ENCODE data around the gene PXDN. TPM values are rescaled to one million over a fixed set of nuclear protein-coding genes. Genes with fewer than 3 reads are reported as not detected.

PXDN gene
- total and polyA plus RNA-seq, 9 of the 15 experiments (the other 6 are each of a cell fraction or from before 2014, with no cell fraction given): 0.49 TPM; not detected in 8

DNA sequence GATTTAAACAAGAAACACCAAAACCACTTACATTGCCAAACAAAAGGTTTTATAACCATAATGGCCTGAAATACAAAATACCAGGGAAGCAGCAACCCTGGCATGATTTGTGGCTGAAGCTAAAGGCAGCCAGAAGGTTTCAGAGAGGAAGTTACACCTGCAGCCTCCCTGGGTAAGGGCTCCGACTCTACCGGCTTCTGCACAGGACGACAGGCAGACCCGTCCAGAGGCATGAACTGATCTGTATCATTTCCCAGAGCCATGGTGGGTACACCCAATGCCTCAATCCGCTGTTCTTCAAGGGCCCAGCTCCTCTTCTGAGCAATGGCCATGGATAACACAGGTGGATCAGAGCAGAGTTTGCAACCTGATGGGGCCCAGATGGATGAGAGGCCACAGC, 71.6 kb downstream of the PXDN start (continued):
- TF ChIP-seq, protein P1, sequence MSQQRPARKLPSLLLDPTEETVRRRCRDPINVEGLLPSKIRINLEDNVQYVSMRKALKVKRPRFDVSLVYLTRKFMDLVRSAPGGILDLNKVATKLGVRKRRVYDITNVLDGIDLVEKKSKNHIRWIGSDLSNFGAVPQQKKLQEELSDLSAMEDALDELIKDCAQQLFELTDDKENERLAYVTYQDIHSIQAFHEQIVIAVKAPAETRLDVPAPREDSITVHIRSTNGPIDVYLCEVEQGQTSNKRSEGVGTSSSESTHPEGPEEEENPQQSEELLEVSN (IDR thresholded peaks at IDR 0.05; ENCODE audit: borderline replicate concordance in 1 of 2, extremely low read depth in 1 of 2, insufficient read depth in 1 of 2, insufficient read length in 1 of 2, low read depth in 1 of 2, low read length in 1 of 2, poor library complexity in 1 of 2, severe bottlenecking in 1 of 2): no peak
- TF ChIP-seq, protein P2, sequence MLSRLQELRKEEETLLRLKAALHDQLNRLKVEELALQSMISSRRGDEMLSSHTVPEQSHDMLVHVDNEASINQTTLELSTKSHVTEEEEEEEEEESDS (CRISPR knock-in tag; IDR thresholded peaks at IDR 0.05): no peak
- TF ChIP-seq ZC3H11A (IDR thresholded peaks at IDR 0.05; ENCODE audit: low read depth, low read length): no peak

DNA sequence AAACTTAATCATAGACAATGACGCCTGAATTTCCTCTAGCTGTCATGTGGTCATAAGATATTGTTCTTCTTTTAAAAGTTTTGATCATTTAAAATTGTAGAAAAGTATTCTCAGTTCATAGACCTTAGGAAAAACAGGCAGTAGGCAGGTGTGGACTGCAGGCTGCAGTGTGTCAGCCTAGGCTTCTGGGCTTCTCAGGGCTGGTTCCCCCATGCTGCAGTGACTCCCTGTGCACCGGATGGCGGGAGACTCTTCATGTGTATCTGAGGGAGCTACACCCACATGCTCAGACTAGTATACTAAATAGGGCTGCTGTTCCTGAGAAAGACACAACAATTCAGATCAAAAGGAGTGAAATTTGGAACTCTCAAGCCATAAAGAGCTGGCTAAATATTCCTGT, 72.4 kb downstream of the PXDN start:
- Histone ChIP-seq H3K36me3 (ENCODE audit: control insufficient read depth, insufficient read depth, low read length) (no peaks in the 10 kb centered on the region), H3K27ac (ENCODE audit: extremely low read depth, low read depth, low read length) (no peak overlapping the region), H3K79me2 (ENCODE audit: control insufficient read depth, insufficient read depth, low read length) (no peaks in the 10 kb centered on the region), H3K4me2 (ENCODE audit: insufficient read depth, low read length) (no peak overlapping the region), H3K9me1 (ENCODE audit: control insufficient read depth, insufficient read depth, low read length) (no peaks in the 10 kb centered on the region), H3K4me1 (replicated peaks in 1 of 2; ENCODE audit: control insufficient read depth in 2 of 2, insufficient read depth in 2 of 2, low read length in 2 of 2) (no peaks in the 10 kb centered on the region), H2AFZ (ENCODE audit: low read depth, low read length) (no peak overlapping the region), H3K9ac (ENCODE audit: insufficient read depth in 1 of 2, low read depth in 2 of 2, low read length in 2 of 2) (no peak overlapping the region), H3K27me3 (ENCODE audit: control insufficient read depth in 2 of 2, insufficient read depth in 2 of 2, low read length in 2 of 2) (peaks cover 0 to 32% of the 10 kb centered on the region in 2 experiments; a peak in 3 of 5 replicates), H3K4me3 (no peak overlapping the region), H3K9me3 (replicated peaks; ENCODE audit: control insufficient read depth, insufficient read depth, low read depth, low read length) (no peaks in the 10 kb centered on the region), H4K20me1 (replicated peaks; ENCODE audit: control insufficient read depth, insufficient read depth, low read length) (no peaks in the 10 kb centered on the region; the same call in 1 of the 2 replicates)
- in situ Hi-C loops (cut with MboI) (no loop called here), intact Hi-C loops (cut with micrococcal nuclease) (no loop called here)
- no TSS peak for BruUV-seq (replicated peaks)
- no peak for DNase-seq (ENCODE audit: extremely low read depth in 1 of 4, low spot score in 3 of 4)
- TF ChIP-seq BCOR (IDR thresholded peaks at IDR 0.05): no peak
- no peak for TF ChIP-seq HDAC3 (IDR thresholded peaks at IDR 0.05; ENCODE audit: borderline replicate concordance, partially characterized antibody)
- no peak for TF ChIP-seq PHB2 (IDR thresholded peaks at IDR 0.05; ENCODE audit: low read depth)
- TF ChIP-seq TBP (optimal IDR thresholded peaks at IDR 0.05; ENCODE audit: low read depth, low read length): no peak
- no peak for TF ChIP-seq ZFP1 (CRISPR knock-in tag; IDR thresholded peaks at IDR 0.05)
- TF ChIP-seq HDAC2 (IDR thresholded peaks at IDR 0.05): no peak
- no peak for TF ChIP-seq NFIC (IDR thresholded peaks at IDR 0.05)
- no peak for TF ChIP-seq TARDBP (IDR thresholded peaks at IDR 0.05)
- TF ChIP-seq ZNF707 (CRISPR knock-in tag; conservative IDR thresholded peaks at IDR 0.05): no peak
- no peak for TF ChIP-seq PCBP2 (IDR thresholded peaks at IDR 0.05; ENCODE audit: low read depth, low read length, poor library complexity, severe bottlenecking)
- TF ChIP-seq, protein P3, sequence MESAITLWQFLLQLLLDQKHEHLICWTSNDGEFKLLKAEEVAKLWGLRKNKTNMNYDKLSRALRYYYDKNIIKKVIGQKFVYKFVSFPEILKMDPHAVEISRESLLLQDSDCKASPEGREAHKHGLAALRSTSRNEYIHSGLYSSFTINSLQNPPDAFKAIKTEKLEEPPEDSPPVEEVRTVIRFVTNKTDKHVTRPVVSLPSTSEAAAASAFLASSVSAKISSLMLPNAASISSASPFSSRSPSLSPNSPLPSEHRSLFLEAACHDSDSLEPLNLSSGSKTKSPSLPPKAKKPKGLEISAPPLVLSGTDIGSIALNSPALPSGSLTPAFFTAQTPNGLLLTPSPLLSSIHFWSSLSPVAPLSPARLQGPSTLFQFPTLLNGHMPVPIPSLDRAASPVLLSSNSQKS (CRISPR knock-in tag; IDR thresholded peaks at IDR 0.05): no peak
- TF ChIP-seq HEY1 (CRISPR knock-in tag; IDR thresholded peaks at IDR 0.05; ENCODE audit: borderline replicate concordance): no peak
- ChIA-PET CTCF (ENCODE audit: low intra/inter-chr PET ratio) (no interaction called here), POLR2A (no interaction called here)
- 5% methylated on average over 3 of the region's 3 CpGs for WGBS (ENCODE audit: insufficient coverage, low coverage, missing lambda C conversion rate)
- no peak for ATAC-seq
- no peak for FAIRE-seq

Measured in K562 (cell line).